ENCODE data around the gene SPRY2. TPM values are rescaled to one million over a fixed set of nuclear protein-coding genes. Genes with fewer than 3 reads are reported as not detected.

The SPRY2 gene
- total and polyA plus RNA-seq, 2 donors (not counting 3 experiments of a cell fraction or from before 2014, with no cell fraction given): 26.2 to 52.3 TPM

DNA sequence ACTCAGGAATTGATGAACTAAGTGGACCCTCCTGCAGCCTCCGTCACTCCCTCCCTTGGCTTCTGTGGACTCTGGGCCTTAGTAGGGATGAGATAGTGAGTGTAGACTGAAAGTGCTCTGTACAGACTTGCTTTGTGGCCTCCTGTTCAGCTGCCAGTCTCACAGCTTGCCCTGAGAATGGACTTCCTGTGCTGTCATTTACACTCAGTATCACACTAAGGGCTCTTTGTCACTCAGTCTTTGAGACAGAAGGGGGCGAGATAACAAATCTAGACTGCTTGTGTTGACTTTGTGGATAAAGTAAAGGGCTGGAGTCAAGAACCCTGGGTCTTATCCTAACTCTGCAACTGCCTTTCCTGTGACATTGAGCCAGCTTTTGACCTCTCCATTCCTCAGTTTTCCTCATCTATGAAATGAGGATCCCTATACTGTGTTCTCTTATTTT lies 21.0 kb upstream of the SPRY2 start:
- Histone ChIP-seq H3K9me1 (replicated peaks; ENCODE audit: control insufficient read depth, extremely low read depth, insufficient read depth, low read length) (no peaks in the 10 kb centered on the region), H3K9me3 (replicated peaks; ENCODE audit: control insufficient read depth, insufficient read depth, low read length) (no peaks in the 10 kb centered on the region), H3K4me3 (replicated peaks in 1 of 3; ENCODE audit: insufficient read depth in 1 of 3, low read depth in 1 of 3, low read length in 3 of 3) (no peak overlapping the region), H3K4me2 (ENCODE audit: insufficient read depth, low read length) (no peak overlapping the region), H3K4me1 (ENCODE audit: control insufficient read depth, extremely low read depth, insufficient read depth, low read length) (peaks cover 5% of the 10 kb centered on the region), H3K27me3 (ENCODE audit: control insufficient read depth in 2 of 2, insufficient read depth in 2 of 2, low read length in 2 of 2) (no peaks in the 10 kb centered on the region), H3K27ac (ENCODE audit: insufficient read depth, low read depth, low read length) (no peak overlapping the region), H3K79me2 (ENCODE audit: control insufficient read depth, insufficient read depth, low read length) (no peaks in the 10 kb centered on the region), H4K20me1 (replicated peaks; ENCODE audit: control insufficient read depth, extremely low read depth, insufficient read depth, low read length) (no peaks in the 10 kb centered on the region), H3K9ac (replicated peaks; ENCODE audit: extremely low read depth, insufficient read depth, low read length) (no peak overlapping the region), H3K36me3 (ENCODE audit: control insufficient read depth in 2 of 2, extremely low read depth in 1 of 2, insufficient read depth in 2 of 2, low read length in 2 of 2) (no peaks in the 10 kb centered on the region), H2AFZ (ENCODE audit: low read depth, low read length) (peak overlapping the region; percentile 12)
- TF ChIP-seq POLR2A (IDR thresholded peaks at IDR 0.05; ENCODE audit: low read depth, low read length): no peak
- TF ChIP-seq POLR2AphosphoS5 (IDR thresholded peaks at IDR 0.05; ENCODE audit: insufficient read depth, low read depth, low read length): no peak
- TF ChIP-seq JUN (IDR thresholded peaks at IDR 0.05; ENCODE audit: borderline replicate concordance, insufficient read depth, insufficient read length, low read depth): no peak
- TF ChIP-seq GATA2 (IDR thresholded peaks at IDR 0.05; ENCODE audit: insufficient read depth, insufficient read length, low read depth, low read length): no peak
- no peak for TF ChIP-seq EZH2 (IDR thresholded peaks at IDR 0.05; ENCODE audit: borderline replicate concordance, low read depth, low read length, severe bottlenecking)
- no peak for TF ChIP-seq FOS (IDR thresholded peaks at IDR 0.05; ENCODE audit: borderline replicate concordance, insufficient read depth, low read length)
- TF ChIP-seq, protein P1, sequence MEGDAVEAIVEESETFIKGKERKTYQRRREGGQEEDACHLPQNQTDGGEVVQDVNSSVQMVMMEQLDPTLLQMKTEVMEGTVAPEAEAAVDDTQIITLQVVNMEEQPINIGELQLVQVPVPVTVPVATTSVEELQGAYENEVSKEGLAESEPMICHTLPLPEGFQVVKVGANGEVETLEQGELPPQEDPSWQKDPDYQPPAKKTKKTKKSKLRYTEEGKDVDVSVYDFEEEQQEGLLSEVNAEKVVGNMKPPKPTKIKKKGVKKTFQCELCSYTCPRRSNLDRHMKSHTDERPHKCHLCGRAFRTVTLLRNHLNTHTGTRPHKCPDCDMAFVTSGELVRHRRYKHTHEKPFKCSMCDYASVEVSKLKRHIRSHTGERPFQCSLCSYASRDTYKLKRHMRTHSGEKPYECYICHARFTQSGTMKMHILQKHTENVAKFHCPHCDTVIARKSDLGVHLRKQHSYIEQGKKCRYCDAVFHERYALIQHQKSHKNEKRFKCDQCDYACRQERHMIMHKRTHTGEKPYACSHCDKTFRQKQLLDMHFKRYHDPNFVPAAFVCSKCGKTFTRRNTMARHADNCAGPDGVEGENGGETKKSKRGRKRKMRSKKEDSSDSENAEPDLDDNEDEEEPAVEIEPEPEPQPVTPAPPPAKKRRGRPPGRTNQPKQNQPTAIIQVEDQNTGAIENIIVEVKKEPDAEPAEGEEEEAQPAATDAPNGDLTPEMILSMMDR (IDR thresholded peaks at IDR 0.05; ENCODE audit: extremely low read depth in 1 of 2, insufficient read depth in 1 of 2, low read depth in 1 of 2, low read length in 2 of 2): no peak
- TF ChIP-seq, protein P2, sequence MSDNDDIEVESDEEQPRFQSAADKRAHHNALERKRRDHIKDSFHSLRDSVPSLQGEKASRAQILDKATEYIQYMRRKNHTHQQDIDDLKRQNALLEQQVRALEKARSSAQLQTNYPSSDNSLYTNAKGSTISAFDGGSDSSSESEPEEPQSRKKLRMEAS (IDR thresholded peaks at IDR 0.05; ENCODE audit: insufficient read depth, insufficient read length): no peak
- no peak for TF ChIP-seq MYC (IDR thresholded peaks at IDR 0.05; ENCODE audit: low read depth, low read length)
- ChIA-PET POLR2A (no interaction called here), CTCF (interaction anchor here (0.5 to 3.7 kb wide), 5 partner anchors 20 to 682 kb away, joined by 3 to 45 read pairs (median 4); partner anchors contain the start of gene SPRY2)
- dilution Hi-C loops (cut with MboI; ENCODE audit: extremely low pct_ligation_motif_present, low sequenced_read_pairs): no loop called here
- intact Hi-C loops (cut with micrococcal nuclease): loop anchor here (5.0 kb wide), 4 partner anchors 190 to 730 kb away; no protein-coding TSS in a partner anchor
- BruUV-seq (replicated peaks): no TSS peak
- DNase-seq (ENCODE audit: low read depth, low spot score) (peak; percentile 22), FAIRE-seq (no peak)
